NOMO-1 (cell line): ENCODE measurements around the gene RAD9A.

Source experiments
- DNase-seq, 2 experiments: peaks; one replicate each; lab custom pipeline; 2025; ENCODE audit not compliant: unreplicated experiment in 2 of 2; lab: John Stamatoyannopoulos, UW

The RAD9A gene

DNA sequence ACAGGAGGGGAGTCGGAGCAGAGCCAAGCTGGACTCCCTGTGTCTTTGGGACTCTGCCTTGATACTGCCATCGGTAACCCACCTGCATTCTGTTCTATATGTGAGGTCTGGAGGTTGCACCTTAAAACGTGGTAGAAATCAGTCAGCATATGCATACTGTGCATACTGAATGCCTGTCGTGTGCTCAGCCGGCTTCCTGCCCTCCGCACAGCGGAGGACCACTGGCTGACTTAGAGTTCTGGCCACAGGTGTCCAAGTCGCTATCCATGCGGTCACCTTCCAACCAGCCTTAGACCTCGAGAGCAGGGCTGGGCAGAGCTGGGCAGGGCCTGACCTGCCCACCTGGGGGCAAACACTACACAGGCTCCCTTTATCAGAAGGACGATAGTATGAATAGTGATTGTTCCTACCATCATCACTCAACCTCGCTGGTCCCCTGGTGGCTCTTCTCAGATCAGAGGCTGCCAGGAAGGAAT is 15.9 kb downstream of the RAD9A start:
- no peak for DNase-seq

DNA sequence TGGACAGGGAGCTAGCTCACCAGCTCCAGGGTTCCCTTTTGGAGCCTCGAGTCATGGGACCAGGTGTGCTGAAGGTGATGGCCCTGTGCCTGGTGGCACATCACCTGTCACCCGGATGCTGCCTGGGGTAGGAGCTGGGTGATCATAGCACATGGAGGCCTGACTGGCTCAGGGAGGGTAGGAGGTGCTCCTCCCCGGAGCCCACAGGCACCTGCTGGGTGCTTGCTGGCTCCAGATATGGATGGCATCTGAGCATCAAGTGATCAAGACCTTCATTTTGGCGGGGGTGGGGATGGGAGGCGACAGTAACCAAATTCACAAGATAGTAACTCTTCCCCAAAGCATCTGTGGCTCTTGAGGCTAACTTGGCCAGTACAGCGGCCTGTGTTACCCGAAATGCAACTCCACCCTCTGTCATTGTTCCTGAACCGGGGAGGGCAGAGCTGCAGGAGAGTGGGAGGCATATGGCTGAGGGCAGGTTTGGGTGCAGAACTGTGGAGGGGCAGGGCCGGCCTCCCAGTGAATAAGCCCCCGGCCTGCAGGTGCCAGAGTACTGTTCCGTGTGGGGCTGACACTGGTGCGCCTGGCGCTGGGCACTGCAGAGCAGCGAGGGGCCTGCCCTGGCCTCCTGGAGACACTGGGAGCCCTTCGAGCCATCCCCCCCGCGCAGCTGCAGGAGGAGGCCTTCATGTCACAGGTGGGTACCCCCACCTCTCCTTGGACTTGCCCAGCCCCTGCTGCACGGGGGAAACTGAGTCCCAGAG is 16.8 kb downstream of the RAD9A start:
- no peak for DNase-seq

DNA sequence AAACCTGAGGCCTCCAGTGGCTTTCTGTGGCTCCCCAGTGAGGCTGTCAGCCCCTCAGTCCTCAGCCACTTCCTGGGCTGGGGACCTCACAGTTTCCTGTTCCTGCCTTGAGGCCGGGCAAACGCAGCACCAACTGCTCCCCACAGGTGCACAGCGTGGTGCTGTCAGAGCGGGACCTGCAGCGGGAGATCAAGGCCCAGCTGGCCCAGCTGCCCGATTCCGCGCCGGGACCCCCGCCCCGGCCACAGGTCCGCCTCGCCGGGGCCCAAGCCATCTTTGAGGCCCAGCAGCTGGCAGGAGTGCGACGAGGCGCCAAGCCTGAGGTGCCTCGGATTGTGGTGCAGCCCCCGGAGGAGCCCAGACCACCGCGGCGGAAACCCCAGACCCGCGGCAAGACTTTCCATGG is 17.5 kb downstream of the RAD9A start:
- DNase-seq, result no peak

DNA sequence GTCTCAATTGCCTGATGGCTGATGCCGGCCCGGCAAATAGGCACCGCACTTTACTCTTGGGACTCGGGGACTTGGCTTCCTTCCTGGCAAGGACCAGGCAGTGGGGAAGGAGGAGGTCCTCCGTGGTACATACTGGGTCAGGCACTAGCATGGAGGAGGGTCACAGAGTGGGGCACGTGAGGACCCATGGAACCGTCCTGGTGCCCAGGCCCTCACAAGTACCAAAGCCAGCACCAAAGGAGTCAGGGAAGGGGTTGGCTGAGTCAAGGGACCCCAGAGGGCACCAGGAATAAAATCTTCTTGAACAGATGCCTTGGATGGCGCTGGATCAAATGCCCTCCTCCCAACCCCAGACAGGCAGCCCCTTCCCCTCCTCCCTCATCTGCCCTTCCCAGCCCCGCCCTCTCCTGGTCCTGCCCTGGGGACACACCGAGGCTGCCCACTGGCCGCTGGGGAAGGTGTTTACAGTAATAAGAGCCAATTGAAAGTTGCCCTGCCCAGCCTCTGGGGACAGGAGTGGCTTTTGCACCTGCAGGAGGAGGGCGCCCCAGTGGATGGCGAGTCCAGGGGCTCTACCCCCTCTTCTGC is 18.1 kb downstream of the RAD9A start:
- no peak for DNase-seq

DNA sequence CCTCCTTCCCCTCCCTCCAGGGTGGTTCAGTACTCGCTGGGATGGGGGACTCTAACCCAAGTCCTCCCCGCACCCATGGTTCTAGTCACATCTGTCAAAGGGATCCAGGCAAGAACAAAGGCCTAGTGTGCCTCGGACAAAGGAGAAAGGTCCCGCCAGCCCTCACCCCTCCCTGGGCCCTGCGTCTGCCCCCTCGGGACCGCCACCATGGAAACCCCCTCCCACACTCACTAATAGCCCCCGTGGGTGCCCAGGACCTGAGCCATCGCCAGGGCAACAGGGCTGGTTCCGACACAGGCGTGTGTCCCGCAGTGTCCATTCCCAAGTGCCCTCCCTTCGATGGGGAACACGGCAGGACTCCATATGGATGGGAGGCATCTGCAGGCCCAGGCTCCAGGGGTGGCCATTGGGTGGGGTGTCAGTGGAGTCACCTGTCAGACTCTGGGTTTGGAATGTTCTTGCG is 18.6 kb downstream of the RAD9A start:
- no peak for DNase-seq

DNA sequence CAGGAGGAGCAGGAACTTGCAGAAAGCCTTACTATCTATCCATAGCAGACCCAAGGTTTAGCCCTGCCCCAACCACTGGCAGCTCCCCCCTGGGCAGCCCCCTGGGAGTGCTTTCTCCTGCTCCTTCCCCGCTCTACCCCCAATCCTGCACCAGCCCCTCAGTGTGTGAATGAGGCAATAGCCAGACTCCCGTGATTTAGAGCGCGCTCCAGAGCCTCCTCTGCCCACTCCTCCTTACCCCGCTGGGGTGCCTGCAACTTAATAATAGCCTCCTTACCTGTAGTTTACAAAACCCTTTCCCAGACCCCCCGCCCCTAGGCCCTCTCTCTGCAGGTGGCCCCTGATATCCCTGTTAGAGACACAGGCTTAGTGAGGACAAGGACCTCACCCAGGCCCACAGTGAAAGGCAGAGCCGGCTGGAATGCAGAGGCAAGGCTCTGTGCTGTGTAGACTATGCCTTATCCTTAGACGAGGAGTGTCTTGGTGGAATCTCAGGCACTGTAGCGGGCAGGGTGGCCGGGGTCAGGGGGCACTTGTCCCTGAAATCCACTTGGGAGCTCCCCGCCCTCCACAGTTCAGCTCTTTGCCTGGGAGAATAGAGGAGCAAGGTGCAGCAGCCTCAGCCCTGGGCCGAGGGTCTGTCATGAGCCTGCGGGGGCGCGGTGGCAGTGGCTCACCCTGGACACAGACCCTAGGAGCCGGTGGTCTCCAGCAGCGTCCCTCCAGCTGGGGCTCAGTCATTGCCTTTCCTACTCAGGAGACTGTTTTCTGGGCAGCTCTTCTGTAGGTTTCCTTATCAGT is 19.4 kb downstream of the RAD9A start:
- no peak for DNase-seq

DNA sequence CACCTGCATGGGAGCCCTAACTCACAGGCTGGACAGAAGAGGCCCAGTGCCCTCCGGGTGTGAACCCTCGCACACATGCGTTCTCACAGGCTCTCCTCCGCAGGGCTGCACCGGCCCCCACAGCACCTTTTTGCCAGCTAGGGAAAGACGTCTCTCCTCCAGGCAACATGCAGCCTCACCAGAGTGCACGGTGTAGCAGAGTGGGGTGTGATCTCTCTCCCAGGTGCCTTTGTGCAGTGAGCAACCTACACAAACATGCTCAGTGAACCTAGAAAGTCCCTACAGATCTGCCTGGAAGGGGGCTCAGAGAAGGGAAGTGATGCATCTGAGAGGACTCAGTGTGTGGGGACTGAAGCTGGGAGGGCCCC is 20.0 kb downstream of the RAD9A start:
- DNase-seq, result no peak

DNA sequence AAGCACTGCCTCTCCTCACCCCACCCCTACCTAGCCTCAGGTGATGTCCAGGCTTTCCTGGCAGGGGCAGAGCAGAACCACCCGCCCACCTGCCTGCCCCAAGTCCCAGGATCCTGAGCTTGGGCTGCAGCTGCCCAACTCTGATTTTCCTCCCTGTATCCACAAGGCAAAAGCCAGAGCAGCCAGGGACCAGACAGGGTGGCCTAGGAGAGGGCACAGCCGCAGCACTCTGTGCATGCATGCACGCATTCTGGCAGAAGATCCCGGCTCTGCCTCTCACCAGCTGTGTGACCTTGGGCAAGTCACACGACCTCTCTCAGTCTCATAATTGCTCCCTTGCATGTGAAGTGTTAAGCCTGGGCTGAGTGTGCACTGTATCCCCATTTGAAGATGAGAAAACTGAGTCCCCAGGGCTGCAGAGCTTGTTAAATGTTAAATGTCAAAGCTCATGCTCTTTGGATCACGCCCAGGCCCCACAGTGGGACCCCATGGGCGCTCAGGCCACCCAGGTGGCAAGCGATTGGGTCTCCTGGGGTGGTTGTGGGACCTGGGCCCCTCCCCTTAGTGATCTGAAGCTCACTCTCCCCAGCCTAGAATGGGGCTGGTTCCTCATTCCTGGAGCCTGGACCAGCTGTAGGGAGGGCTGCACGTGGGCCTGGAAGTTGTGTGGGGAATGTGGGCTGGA is 20.9 kb downstream of the RAD9A start:
- no peak for DNase-seq

DNA sequence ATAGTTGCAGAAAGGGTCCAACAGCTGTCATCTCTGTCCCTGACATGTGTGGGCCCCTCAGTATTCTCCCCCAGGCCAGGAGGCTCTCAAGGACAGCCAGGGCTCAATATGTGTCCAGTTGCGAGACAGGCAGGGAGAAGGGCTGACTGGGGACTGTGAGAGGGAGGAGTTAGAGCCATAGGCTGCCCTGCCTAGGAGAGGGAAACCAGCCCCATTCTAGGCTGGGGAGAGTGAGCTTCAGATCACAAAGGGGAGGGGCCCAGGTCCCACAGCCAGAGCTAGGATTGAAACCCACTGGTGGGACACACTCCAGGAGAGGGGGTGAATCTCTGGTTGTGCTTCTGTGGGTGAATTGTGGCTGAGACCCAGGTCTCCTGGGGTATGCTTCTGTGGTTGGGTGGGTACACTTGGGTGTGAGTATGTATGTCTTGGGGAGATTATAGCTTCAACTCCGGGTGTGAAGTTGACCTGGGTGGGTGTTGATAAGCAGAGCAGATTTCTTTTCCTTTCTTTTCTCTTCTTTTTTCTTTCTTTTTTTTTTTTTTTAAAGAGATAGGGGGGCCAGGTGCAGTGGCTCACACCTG is 21.6 kb downstream of the RAD9A start:
- no peak for DNase-seq

DNA sequence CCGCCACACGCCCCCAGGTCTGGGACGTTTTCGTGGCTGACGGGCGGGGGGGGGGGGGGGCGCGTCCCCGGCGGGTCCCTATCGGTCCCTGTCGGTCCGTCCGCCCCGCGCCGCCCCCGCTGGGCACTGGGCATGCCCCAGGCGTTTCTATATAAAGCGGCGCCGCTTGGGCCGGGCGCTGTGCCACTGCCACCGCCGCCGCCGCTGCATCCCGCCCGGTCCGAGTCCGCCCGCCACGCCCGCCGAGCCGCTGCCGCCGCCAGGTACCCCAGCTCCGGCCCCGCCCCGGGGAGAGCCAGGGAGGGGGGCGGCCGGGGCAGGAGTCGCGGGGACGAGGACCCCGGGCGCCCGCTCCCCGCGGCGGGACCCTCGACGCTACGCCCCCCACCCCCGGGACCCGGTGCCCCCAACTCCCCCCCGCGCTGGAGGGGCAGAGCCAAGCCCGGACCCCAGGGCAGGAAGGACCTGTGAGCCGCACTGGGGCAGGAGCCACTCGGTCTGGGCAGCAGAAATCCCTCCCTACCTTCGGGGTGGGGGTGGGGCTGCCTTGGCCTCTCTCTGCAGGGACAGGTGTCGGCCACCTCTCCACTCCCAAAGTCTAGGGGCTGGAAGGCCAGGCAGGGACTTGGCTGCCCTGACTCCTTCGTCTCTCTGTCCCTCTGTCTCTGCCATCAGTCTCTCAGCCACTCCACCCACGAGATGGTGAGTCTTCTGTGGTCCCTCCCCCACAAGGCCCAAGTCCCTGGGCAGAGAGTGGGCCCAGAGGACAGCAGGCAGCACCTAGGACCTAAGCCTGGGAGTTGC is 23.9 kb downstream of the RAD9A start, which contains the start of gene CARNS1:
CARNS1 (plus strand) TSS at position 178 of the 804 bp plus-strand sequence; CDS start at position 700, 522 bp downstream.
- no peak for DNase-seq

DNA sequence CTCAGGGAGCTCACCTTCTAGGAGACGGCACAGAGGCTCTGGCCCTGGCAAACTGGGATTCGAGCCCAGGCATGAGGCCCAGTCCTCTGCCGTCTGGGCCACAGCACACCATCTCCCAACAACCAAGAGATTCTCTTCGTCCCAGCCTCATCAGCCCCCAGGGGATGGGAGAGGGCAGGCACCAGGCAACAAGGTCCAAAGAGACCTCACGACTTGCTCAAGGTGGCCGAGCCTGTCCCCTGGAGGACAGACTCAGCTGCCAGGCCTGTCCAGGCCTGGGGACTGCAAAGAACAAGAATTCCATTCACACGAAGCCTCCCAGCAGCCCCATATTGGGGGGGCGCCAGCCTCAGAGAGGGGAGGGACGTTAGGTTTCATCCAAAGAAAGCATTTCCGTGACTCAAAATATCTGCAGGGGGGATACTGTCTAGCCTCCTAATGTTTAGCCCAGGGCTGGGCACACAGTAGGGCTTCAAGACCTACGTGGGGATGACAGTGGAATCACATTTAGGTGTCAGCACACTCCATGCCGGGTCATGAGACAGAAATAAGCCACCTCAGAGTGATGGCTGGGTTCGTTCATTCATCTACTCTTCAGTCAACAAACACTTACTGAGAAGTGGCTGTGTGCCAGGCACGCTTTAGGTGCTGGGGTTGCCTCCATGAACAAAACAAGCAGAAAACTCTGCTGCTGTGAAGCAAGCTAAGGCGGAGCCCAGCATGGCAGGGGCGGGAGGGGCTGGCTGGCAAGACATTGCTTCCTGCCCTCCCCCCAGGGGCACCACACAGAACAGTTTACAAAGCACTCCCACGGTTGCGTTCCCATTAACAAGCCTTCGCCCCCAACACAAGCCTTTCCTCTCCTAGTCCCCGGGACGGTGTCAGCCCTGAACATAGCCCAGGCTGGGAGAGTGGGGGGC is 24.9 kb downstream of the RAD9A start:
- DNase-seq, result no peak

DNA sequence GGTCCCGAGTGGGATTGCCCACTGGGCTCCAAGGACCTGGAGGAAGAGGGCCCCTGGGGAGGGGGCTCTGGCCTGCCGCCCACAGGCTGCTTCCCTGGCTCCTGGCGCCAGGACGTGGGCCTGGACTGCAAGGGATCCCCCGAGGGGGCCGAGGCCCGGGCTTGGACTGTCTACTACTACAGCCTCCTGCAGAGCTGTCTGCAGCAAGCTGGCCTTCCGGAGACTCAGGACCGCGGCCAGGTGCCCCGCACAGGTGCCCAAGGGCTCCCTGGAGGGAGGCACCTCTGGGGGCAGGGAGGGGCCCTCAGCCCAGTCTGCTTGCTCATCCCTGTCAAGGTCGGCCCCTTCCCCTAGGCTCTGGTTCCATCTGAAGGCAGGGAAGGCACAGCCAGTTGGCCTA is 25.6 kb downstream of the RAD9A start:
- no peak for DNase-seq

DNA sequence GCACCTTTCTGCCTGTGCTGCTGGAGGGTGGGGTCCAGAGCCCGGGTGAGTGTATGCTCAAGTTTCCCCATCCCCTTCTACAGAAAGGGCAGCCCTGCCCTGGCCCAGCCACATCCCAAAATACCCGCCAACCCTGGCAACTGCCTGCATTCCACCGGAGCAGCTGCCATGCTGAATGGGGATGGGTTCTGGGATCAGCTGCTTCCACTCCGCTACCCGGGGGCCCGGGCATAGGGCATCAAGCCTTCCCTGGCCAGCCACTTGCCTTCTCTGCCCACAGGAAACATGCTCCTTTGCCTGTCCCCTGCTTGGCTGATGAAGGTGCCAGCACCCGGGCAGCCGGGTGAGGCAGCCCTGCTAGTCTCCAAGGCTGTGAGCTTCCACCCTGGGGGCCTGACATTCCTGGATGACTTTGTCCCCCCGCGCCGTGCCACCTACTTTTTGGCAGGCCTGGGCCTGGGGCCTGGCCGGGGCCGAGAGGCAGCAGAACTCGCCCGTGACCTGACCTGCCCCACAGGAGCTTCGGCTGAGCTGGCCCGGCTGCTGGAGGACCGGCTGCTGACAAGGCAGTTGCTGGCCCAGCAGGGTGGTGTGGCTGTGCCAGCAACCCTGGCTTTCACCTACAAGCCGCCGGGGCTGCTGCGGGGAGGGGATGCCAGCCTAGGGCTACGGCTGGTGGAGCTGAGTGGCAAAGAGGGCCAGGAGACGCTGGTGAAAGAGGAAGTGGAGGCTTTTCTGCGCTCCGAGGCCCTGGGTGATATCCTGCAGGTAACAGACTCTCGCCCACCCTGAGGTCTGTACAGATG is 26.9 kb downstream of the RAD9A start:
- peak in 1 of 2 experiments; percentile 23 for DNase-seq

DNA sequence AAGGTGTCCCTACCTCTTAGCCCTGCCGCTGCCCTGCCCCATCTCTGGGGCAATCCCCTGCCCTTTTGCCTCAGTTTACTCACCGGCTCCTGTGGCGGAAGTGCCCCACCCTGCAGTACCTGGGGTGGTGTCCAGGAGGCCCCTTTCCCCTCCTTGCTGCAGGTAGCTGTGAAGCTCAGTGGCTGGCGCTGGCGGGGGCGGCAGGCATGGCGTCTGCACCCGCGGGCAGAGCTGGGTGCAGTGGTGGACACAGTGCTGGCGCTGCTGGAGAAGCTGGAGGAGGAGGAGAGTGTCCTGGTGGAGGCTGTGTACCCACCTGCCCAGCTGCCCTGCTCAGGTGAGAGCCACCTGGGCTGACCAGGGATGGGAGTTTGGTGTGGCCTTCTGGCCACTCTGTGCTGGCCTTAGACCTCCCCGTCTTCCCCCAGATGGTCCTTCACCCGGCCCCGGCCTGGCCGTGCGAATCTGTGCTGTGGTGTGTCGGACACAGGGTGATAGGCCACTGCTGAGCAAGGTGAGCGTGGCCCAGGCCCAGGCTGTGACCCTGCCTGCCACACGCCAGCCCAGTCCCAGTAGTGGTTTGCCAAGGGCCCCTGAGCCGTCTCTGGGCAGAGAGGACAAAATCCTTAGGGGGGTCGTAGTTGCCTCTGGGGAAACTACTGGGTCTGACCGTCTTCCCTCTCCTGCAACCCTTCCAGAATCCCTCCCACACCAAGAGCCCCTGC is 27.7 kb downstream of the RAD9A start:
- no peak for DNase-seq

DNA sequence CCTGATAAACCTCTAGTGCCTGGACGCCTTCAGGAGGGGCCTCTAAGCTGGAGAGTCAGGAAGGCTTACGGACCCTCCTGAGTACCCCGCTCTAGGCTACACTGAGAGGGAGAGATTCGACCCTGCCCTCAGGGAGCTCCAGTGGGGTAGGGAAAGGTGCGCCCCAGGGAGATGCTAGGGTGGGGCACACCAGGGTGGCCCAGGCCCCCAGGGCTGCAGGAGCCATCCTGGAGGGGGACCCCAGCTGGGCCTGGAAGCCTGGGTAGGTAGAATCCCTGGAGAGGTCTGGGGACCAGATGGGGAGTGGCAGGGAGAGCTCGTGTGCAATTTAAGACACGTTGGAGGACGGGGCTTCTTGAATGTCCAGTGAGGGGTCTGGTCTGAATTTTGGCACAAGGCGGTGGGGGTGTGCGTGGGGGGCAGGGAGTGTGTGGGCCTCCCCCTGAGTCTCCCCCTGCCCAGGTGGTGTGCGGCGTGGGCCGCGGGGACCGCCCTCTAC is 28.4 kb downstream of the RAD9A start:
- DNase-seq, result no peak

DNA sequence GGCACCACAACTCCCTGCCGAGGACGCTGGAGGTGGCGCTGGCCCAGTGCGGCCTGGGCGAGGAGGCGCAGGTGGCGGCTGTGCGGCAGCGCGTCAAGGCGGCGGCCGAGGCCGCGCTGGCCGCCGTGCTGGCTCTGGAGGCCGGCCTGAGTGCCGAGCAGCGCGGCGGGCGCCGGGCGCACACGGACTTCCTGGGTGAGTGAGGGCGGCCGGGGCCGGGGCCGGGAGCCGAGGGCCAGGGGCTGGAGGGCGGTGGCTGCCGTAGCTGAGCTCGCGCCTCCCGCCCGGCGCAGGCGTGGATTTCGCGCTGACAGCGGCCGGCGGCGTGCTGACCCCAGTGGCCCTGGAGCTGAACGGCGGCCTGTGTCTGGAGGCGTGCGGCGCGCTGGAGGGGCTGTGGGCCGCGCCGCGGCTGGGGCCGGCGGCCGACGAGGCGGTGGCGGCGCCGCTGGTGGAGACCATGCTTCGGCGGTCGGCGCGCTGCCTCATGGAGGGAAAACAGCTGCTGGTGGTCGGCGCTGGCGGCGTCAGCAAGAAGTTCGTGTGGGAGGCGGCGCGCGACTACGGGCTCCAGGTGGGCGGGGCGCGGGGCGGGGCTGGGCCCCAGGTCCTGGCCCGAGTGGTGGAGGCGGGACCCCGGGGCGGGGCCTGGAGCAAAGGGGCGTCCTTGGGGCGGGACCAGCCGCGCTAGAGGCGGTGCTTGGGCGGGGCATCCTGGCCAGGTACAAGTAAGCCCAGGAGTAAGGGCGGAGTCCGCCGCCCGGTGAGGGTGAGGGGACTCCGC is 29.1 kb downstream of the RAD9A start:
- DNase-seq, result peak; percentile 75 to 88
